GM21619 (cell line): ENCODE results near the gene TIMP2.
"Not testable (repeated sequence)": the region's sequence is repeated elsewhere in the genome, so short reads cannot be mapped to it uniquely, and the experiment has no call there.

ENCODE experiments used
- ATAC-seq: cut with Tn5 transposase; IDR thresholded peaks from one replicate; pipeline ENCODE4 v1.9.1; 2021; ENCODE audit not compliant: unreplicated experiment

The TIMP2 gene, protein sequence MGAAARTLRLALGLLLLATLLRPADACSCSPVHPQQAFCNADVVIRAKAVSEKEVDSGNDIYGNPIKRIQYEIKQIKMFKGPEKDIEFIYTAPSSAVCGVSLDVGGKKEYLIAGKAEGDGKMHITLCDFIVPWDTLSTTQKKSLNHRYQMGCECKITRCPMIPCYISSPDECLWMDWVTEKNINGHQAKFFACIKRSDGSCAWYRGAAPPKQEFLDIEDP

DNA sequence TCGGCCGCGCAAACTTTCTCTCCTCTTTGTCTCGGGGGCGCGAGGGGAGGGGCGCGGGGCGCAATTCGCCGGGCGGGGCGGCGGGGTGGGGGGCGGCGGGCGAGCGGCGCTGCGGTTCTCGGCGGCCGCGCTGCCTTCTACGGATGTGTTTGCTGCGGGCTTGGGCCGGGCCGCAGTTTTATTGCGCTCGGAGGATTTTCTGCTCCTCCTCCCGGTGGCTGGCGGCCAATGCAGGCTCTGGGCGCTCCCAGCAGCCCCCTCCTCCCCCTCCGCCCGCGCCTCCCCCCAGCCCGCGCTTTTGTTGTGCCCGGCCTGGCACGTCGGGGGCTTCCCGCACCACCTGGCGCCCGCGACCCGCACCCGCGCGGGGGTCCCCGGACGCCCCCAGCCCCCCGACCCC lies at the start of gene TIMP2:
TSS of gene TIMP2 (minus strand) at position 154 of the 400 bp plus-strand sequence. CDS start 299 bp downstream, outside the sequence.
- no peak for ATAC-seq

DNA sequence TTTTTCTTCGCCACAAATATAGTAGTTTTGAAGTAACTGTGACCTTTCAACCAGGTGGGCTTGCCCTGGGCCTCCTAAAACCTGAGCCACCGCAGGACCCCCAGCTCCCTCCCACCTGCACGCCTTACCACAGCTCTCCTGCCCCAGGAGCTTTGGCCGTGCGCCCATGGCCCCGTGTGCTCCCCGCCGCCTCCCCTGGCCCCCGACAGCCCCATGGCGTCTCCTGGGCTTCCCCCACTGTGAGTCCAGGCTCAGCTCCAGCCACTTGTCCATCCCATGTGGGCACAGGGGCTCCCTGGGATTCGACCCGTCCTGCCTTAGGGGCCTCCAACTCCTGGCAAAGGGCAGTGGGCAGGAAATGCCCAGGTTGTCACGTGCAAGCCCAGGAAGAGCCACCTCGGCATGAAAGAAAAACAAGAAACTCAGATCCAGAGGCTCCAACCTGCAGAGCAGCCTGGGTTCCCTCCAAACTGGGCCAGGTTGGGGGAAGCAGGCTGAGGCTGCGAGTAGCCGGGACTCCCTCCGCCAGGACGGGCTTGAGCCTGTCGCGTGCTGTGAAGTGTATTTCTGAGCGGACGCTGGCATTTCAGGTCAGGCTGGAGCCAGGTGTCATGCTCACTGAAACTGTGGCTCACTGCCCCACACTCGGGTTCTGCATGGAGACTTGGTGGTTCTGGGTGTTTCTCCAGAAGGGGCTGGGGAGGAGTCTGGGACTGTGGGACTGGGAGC lies 48.8 kb upstream of the TIMP2 start:
- no peak for ATAC-seq

DNA sequence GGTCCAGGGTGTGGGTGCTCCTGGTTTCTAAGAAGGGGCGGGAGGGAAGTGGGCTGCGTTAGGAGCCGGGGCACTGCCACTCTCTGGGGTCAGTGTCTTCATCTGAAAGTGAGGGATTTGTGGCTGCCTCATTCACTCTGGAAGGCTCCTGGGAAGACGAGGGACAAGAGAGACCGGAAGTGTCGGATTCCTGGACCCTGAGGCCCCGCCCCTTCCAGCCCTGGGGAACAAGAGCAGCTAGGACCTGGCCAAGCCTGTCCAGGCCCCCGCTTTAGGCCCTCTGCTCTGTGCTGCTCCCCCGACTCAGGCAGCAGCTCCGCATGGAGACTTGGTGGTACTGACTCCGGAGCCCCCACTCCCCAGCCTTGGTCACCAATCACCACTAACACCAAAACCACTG lies 48.0 kb upstream of the TIMP2 start:
- no peak for ATAC-seq

DNA sequence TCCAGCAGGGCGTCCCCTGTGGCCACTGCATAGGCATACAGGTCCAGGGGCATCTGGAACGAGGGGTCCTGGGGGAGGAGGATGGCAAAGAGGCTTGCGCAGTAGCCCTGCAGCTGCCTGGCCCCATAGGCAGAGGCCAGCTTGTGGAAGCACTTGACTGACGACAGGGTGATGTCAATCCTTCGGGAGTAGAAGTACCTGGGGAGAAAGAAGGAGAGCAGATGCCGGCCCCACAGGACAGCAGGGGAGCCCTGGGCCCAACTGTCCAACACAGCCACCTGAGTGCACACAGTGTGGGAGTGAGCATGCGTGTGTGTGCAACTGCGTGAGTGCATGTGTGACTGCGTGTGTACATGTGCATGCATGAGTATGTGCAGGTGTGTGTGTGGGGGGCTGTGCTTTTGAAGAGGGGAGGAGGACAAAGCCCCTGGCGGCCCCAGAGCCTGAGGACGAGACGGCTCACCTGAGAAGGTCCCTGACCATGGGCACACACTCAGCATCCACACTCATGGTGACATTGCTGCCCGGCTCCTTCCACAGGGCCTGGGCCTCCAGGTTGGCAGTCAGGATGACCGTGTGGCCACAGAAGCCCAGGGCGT lies 47.4 kb upstream of the TIMP2 start:
- ATAC-seq: no peak

DNA sequence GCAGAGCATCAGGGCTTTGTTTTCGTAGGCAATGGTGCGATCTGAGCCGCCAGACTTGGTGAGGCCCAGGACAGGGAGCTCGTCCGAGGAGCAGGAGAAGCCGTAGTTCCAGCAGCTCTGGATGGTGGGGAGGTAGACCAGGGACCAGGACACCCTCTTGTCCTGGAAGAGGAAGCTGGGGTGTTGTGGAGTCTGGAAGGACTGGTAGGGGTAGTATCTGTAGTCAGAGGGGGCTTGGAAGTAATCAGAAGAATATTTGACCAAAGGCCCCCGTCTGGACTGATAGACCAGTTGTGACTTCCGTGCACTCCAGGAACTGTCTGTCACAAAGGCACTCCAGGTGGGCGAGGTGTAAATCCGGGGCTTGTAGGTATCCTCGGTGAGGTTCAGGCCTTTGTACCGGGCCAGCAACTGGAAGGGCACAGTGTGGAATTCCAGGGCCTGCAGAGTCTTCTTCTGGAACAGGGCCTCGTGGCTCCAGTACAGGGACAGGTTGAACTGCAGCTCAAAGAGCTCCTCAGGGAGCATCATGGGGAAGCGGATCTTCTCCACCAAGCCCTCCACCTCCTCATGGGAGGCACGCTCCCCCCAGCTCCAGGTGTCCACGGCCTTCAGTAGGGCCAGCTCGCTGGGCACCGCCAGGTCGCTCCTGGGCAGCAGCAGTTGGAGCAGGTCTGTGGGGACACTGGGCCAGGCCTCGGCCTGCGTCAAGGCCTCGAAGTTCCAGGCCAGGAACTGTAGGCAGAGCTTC lies 46.7 kb upstream of the TIMP2 start:
- no peak for ATAC-seq

DNA sequence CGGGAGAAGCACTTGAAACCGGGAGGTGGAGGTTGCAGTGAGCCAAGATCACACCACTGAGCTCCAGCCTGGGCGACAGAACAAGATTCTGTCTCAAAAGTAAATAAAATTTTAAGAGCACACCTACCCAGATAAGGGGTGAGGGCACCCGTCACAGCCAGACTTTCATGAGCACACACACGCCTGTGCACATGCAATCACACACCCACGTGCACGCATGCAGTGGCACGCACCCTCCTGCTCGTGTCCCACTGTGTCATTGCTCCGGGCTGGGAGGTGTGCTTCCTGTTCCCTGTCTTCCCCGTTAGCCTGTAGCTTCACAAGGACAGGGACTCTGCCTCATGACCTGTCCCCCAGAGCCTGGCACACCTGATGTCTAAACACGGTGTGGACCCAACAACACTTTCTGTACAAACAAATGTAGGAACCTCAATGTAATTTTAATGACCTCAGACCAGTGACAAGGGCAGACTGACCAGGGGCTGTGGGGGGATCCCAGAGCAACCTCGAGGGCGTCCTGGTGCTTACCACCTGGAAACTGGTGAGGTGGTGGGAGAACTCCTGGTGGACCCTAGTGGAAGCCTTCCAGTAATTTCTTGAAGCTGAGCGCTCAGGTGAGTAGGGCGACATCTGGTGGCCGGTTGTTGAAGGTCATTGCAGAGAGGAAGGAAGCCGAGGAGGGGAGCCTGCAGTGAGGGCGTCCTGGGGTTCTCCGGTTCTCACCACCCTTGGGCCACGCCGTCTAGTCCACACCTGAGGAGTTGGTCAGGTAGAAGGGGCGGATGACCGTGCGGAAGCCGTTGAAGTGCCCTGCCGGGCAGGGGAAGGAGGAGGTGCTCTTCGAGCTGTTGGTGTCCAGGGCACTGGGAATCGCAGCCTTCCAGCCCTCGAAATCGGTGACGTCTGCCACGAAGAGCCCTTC lies 45.9 kb upstream of the TIMP2 start:
- ATAC-seq: no peak

DNA sequence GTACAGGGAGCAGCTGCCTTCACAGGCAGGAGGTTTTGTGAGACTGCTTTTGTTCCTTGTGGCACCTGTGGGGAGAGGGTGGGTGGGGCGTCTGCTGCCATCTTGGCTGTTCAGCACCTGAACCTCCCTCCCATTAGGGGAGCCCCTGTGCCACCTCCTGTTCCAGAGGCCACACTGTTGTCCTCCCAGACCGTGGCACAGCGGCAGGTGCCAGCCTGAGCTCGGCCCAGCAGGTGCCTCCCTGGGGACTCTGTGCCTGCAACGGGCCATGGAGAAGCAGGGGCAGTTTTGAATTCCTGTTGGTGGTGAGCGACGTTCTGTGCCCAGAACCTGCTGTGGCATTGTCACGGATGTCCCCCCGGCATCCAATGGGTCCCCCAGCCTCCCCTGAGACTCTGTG lies 44.7 kb upstream of the TIMP2 start:
- no peak for ATAC-seq

DNA sequence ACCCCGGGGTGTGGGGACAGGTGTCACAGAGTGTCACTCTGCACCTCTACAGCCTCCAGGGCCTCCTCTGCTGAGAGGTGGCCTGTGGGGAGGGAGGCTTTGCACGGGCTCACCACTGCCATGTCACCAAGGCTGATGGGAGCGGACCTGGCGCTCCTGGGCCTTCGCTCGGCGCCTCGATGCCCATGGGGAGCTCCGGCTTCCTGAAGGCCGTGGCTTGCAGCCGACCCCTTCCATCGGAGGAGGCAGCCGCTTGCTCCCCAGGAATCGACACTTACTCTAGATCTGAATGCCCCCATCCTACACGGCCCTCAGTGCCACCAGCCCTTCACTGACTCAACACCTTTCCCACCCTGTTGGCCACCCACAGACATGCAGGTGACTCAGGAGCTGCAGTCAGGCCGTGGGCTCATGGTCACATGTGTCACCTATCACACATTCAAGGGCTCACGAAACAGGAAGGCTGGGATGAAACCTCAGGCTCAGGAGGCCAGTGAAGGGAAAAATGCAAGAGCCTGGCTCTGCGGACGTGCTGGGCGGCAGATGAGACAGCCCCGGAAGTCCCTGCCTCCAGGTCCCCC lies 42.7 kb upstream of the TIMP2 start:
- ATAC-seq: no peak

DNA sequence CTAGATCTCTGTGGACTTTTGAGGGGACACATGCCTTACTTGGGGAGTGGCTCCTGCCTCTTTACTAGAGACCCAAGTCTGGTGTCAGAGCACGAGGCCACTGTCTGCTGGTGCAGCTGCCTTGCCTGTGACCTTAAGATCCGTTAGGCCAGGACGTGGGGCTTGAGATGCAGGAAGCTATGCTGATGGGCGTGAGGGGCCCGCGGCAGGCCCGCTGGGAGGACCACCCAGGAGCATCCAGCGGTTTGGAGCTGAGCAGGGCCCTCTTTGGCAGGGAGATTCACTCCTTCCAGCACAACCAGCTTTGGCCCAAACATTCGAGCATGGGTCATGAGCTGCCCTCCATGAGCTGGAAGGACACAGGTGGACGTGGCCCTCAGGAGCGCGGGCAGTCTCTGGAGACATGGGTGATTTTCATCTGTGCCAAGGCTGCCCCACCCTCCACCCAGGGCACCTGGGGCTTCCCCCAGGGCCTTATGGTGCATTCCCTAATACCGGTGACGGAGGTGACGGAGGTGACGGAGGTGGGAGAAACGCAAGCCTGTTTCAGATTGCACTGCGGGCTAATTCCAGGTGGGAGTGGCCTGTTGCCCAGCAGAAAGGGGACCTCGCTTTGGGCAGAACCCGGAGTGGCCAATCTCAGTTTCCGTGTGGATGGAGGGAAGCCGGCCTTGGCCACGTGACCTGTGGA lies 41.9 kb upstream of the TIMP2 start:
- no peak for ATAC-seq

DNA sequence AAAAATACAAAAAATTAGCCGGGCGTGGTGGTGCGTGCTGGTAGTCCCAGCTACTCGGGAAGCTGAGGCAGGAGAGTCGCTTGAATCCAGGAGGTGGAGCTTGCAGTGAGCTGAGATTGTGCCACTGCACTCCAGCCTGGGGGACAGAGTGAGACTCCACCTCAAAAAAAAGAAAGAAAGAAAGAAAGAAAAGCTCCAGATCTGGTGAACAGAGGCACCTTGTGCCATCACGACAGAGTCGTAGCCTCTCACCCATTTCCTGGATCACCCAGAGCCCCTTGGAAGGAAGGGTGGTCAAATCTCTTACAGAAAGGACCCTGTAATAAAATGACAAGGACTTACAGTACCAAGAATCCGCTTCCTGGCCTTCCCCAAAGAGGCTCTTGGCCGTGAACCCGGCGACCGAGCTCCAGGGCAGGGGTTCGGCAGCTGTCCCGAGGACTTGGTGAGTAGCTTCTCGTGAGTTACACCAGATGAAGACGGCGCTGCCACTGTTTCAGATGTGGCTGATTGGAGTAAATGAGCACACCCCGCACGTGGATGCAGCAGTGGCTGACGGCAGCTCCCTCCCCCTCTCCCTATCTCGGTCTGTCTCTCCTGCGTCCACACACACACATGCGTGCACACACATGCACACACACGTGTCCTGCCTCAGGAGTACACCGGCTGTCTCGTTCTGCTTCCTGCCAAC lies 41.1 kb upstream of the TIMP2 start:
- no peak for ATAC-seq

DNA sequence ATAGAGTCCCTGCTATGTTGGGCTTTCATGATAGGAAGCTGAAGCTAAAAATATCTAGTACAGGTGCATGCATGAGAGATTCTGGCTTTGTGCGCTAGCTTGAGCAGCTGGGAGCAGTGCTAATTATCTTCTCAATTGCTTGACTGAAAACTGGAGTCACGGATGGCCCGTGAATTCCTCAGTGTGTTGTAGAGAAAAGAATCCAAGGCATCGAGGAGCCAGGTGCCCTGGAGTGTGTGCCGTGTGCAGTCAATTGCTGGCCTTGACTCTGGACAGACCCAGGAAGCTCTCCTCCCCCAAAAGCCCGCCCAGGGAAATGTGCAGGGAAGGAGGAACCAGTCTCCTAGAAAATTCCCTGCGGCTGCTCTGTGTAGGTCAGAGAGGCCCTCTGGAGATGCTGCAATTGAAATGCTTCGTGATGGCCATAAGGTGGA lies 40.3 kb upstream of the TIMP2 start:
- no peak for ATAC-seq

DNA sequence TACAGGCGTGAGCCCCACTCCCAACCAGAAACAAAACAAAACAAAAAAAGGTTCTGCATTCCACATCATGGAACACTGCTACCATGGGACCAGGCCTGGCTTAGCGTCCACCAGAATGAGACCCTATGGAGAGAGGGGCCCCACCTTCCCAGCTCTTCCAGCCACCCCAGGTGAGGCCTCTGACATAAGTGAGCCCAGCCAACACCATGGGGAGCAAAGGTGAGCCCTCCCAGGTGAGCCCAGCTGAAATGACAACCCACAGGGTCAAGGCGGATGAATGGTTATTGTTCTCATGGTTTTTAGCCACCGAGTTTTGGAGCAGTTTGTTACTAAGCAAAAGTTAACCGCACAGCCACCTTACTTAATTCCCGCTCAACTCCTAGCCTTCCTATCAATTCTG lies 38.2 kb upstream of the TIMP2 start:
- no peak for ATAC-seq

DNA sequence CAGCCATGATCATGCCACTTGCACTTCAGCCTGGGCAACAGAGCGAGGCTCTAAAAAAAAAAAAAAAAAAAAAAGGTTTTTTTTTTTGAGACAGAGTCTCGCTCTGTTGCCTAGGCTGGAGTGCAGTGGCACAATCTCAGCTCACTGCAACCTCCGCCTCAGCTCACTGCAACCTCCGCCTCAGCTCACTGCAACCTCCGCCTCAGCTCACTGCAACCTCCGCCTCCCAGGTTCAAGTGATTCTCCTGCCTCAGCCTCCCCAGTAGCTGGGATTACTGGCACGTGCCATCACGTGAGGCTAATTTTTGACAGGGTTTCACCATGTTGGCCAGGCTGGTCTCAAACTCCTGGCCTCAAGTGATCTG lies 37.8 kb upstream of the TIMP2 start:
- not testable (repeated sequence) for ATAC-seq

DNA sequence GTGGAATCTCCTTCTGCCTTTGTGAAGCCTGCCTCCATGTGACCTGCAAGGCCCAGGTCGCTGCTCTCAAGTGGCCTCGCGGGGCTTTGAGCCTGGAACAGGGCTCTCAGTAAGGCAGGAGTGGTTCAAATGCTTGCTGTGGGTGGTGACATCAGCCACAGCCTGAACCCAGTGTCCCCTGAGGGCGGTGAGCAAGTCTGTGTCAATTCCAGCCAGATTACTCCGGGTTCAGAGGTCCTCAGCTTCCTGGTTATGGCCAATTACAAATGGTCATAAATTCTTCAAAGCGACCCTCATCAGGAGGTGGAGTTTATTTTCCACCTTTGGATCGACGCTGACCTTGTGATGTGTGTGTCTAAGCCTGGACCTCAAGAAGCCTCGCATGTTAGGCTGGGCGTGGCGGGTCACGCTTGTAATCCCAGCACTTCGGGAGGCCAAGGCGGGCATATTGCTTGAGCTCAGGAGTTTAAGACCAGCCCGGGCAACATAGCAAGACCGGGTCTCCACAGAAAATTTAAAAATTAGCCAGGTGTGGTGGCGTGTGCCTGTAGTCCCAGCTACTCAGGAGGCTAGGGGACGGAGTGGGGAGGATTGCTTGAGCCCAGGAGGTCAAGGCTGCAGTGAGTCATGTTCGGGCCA lies 37.3 kb upstream of the TIMP2 start:
- no peak for ATAC-seq

DNA sequence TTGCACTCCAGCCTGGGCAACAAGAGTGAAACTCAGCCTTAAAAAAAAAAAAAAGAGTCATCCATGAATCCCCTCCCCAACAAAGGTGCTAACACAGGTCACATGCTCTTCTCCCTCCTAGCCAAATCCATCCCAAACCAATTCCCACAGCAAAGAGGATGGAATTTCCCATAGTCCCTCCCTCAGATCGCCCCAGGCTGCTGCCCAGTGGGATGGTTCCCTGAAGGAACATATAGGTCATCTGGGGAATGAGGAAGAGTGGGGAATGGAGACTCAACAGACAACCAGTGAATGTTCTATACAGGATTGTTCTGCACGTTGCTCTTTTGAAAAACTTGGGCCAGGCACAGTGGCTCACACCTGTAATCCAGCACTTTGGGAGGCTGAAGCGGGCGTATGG lies 36.4 kb upstream of the TIMP2 start:
- ATAC-seq: no peak

DNA sequence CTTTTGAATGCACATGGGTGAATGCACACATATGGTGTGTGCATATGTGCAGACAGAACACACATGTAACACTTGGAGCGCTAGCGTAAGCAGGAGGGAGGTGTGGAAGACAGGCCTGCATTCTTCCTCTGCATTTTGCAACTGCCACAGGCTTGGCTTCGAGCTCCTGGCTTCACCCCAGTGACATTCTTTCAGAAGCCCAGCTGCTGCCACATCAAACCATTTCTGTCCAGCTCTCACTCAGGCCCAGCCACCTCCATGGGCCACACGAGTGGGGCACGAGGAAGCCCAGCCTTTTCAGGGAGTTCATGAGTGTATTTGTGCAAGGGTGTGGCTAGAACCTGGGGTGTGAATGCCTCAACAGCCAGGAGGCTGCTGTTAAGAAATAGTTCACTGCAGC lies 35.7 kb upstream of the TIMP2 start:
- no peak for ATAC-seq

DNA sequence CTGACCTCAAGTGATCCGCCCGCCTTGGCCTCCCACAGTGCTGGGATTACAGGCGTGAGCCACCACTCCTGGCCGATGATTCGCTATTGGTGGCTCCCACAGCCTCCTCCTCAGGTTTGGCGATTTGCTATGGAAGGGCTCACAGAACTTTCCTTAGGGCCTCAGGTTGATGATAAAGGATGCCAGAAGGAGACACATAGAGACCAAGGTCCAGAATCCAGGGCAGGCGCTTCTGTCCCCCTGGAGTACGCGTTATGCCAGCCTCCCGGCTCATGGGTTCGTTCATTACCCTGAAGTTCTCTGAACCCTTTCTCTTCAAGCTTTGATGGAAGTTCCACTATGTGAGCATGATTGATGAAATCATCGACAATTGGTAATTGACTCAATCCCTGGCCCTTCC lies 34.6 kb upstream of the TIMP2 start:
- no peak for ATAC-seq

DNA sequence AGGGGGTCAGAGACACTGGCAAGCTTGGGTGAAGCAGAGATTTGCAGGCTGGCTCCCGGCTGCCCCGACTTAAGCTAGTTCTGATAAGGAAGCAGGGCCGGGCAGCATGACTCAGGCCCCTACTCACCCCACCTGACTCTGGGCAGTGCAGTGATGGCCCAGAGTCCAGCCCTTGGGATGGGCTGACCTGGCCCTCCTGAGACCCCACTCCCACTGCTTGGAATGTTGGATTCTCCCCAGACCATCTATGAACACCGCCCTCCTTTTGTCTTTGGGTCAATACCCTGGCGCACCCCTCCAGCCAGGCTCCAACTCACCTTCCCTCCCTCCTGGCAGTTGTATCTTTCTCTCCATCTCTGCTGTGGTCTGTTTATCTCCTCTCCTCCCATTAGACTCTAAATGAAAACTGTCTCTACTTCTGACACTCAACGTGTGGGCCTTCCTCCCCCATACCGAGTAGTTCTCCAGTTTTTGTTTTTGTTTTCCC lies 33.5 kb upstream of the TIMP2 start:
- ATAC-seq: no peak

DNA sequence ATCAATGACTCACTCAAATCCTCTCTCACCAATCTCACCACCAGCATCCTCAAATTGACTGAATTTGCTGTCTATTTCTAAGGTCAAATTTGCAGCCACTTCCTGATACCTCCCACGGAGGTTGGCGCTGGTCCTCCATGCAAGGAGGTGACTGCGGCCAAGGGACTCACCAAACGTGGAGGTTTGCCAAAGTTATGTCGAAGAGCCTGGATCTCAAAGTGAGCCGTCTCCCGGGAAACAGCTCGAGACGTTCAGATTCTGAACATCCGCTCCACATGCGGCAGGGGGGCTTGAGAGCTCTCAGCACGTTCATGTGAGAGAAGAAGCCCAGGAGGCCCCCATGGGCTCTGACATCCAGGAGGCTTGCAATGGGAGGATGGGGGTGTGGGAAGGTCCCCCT lies 31.9 kb upstream of the TIMP2 start:
- ATAC-seq: no peak
